Neutrophil (primary cell): Measurements from ENCODE around the gene RASIP1.
"Not testable (repeated sequence)": the region's sequence is repeated elsewhere in the genome, so short reads cannot be mapped to it uniquely, and the experiment has no call there.

Experiments used
- H3K27ac ChIP-seq: fragments of 200-600 bp; sonication (generic); 2 replicates; pipeline ENCODE4 v1.5.1; 2016; ENCODE audit warnings: mild to moderate bottlenecking, moderate library complexity
- H3K27me3 ChIP-seq: fragments of 200-600 bp; sonication (generic); 2 replicates; pipeline ENCODE4 v1.6.0; 2016; ENCODE audit warnings: mild to moderate bottlenecking
- H3K36me3 ChIP-seq: fragments of 200-600 bp; sonication (generic); 2 replicates; pipeline ENCODE4 v1.5.1; 2017
- H3K4me1 ChIP-seq, 2 experiments: fragments of 200-600 bp in 1 of 2; sonication (generic) in 1 of 2; 1 replicate in 1 of 2; 2 replicates in 1 of 2; pipeline versions ENCODE4 v1.5.1 to v1.6.1; 2013 to 2016; ENCODE audit warnings: low read depth in 1 of 2, low read length in 1 of 2, mild to moderate bottlenecking in 1 of 2, moderate library complexity in 1 of 2; ENCODE audit not compliant: control insufficient read depth in 1 of 2, insufficient read depth in 1 of 2
- H3K4me3 ChIP-seq, 2 experiments: fragments of 200-600 bp in 1 of 2; sonication (generic) in 1 of 2; 1 replicate in 1 of 2; 2 replicates in 1 of 2; pipeline ENCODE4 v1.5.1; 2013 to 2016; ENCODE audit warnings: low read depth in 1 of 2, low read length in 1 of 2, mild to moderate bottlenecking in 1 of 2, moderate library complexity in 1 of 2
- H3K9me3 ChIP-seq: fragments of 200-600 bp; sonication (generic); 2 replicates; pipeline ENCODE4 v1.5.1; 2016
- TF ChIP-seq, protein P1 (sequence below): fragments of 200-600 bp; sonication (generic); IDR thresholded peaks from 2 replicates; pipeline ENCODE4 v1.5.1; 2016; ENCODE audit warnings: antibody characterized with exemption

RASIP1 gene

DNA sequence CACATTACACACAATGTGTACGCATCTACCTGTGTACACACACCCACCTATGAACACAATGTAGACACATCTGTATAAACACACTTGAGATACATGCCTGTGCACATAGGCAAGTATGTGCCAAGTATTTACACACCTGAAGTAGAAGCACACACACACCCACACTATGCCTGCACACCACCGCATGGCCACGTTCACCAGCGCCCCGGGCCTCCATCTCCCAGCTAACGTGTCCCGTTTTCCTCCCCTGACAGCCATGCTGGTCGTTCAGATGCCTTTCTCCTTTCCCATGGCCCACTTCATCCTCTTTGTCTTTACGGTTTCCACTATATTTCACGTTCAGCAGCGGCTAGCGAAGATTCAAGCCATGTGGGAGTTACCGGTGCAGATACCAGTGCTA is 37.7 kb downstream of the RASIP1 start:
- Histone ChIP-seq H3K36me3 (no peaks in the 10 kb centered on the region), H3K4me1 (no peaks in the 10 kb centered on the region), H3K9me3 (no peaks in the 10 kb centered on the region), H3K27me3 (peaks cover 16% of the 10 kb centered on the region), H3K27ac (no peak overlapping the region), H3K4me3 (no peak overlapping the region)
- TF ChIP-seq, protein P1, sequence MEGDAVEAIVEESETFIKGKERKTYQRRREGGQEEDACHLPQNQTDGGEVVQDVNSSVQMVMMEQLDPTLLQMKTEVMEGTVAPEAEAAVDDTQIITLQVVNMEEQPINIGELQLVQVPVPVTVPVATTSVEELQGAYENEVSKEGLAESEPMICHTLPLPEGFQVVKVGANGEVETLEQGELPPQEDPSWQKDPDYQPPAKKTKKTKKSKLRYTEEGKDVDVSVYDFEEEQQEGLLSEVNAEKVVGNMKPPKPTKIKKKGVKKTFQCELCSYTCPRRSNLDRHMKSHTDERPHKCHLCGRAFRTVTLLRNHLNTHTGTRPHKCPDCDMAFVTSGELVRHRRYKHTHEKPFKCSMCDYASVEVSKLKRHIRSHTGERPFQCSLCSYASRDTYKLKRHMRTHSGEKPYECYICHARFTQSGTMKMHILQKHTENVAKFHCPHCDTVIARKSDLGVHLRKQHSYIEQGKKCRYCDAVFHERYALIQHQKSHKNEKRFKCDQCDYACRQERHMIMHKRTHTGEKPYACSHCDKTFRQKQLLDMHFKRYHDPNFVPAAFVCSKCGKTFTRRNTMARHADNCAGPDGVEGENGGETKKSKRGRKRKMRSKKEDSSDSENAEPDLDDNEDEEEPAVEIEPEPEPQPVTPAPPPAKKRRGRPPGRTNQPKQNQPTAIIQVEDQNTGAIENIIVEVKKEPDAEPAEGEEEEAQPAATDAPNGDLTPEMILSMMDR = no peak

GRCh38 chr19:48698046-48698445 is 42.4 kb downstream of the RASIP1 start:
- Histone ChIP-seq H3K36me3 (no peaks in the 10 kb centered on the region), H3K4me1 (no peaks in the 10 kb centered on the region), H3K4me3 (no peak overlapping the region), H3K27ac (no peak overlapping the region), H3K9me3 (no peaks in the 10 kb centered on the region), H3K27me3 (peaks cover 50% of the 10 kb centered on the region)
- TF ChIP-seq, protein P1 = no peak

DNA sequence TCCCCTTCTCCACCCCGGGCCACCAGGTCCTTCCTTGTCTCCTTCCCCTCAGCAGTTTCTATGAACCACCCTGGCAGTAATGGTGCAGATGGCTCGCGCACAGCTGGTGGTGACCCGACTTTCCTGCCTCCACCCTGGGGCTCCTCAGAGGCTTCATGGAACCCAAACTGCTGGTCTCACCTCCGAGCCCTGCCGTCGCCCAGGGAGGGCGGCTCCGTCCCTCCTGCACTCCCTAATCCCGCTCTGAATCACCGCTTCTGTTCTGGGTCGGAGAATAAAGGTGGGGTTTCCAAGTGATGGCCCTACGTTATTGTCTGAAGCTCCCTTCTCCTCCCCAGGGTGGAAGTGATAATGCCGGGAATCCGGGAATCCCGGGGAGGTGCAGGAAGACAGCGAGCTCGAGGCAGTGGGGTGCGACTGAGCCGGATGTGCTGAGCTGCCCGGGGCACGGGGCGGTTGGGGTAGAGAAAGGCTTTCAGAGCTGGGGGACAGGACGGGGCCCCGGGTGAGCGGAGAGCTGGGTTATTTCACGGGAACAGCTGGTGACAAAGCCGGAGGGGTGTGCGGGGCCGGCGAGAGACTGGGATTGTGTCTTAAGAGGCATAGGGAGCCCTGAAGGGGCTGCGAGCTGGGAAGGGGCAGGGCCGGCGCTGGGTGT is 43.9 kb downstream of the RASIP1 start:
- no peaks in the 10 kb centered on the region for H3K36me3 ChIP-seq
- no peak overlapping the region for H3K4me3 ChIP-seq
- TF ChIP-seq, protein P1 = no peak
- H3K4me1 ChIP-seq = no peaks in the 10 kb centered on the region
- peaks cover 50% of the 10 kb centered on the region for H3K27me3 ChIP-seq
- no peaks in the 10 kb centered on the region for H3K9me3 ChIP-seq
- H3K27ac ChIP-seq = no peak overlapping the region

DNA sequence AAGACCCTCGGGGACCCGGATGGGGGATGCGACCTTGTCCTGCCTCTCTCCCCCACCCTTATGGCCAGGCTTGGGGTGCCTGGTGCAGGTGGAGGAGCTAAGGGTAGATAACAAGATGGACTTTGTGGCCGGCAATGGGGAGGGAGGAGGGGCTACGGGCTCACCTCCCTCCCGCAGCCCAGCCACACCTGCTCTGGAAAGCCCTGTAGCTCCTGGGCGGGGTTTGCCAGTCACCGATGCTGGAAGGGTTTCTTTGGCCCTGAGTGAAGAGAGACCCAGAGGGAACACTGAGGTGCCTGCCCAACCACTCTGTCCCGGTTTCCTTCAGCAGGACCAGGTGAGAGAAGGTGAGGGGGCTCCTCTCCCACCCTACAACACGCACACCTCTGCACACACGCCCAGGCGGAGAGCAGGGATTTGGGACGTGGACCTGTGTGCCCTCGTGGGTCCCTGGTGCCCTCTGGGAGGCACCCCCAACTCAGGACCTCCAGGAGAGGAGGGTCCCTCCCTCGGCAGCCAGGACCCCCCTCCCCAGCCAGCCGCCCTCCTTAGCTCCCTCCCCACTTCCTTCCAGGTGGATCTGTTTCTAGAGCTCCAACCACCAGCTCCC is 44.6 kb downstream of the RASIP1 start, which contains the start of gene FUT2:
Gene FUT2 (plus strand): TSS at position 229 of the 610 bp plus-strand sequence. CDS start 6,986 bp downstream, outside the sequence.
- TF ChIP-seq, protein P1 = no peak
- Histone ChIP-seq H3K9me3 (no peaks in the 10 kb centered on the region), H3K36me3 (no peaks in the 10 kb centered on the region), H3K4me3 (no peak within 1 kb of the TSS), H3K27me3 (peaks cover 50% of the 10 kb centered on the region), H3K4me1 (no peaks in the 10 kb centered on the region), H3K27ac (no peak within 1 kb of the TSS)

GRCh38 chr19:48693629-48694028 is 46.8 kb downstream of the RASIP1 start:
- H3K4me1 ChIP-seq, H3K36me3 ChIP-seq, H3K27ac ChIP-seq, H3K4me3 ChIP-seq, H3K9me3 ChIP-seq: not testable (repeated sequence)
- peaks cover 43% of the 10 kb centered on the region for H3K27me3 ChIP-seq

GRCh38 chr19:48689449-48689848 is 51.0 kb downstream of the RASIP1 start:
- Histone ChIP-seq H3K4me1 (no peaks in the 10 kb centered on the region), H3K27ac (no peak overlapping the region), H3K4me3 (no peak overlapping the region), H3K27me3 (peaks cover under 1% of the 10 kb centered on the region), H3K9me3 (no peaks in the 10 kb centered on the region), H3K36me3 (no peaks in the 10 kb centered on the region)
- TF ChIP-seq, protein P1 = no peak
